SU-DHL-6 (cell line): Measurements from ENCODE around the gene ZNF343.
A peak's percentile ranks its signal among the peaks of the same experiment; 100 is the strongest.
"Not testable (repeated sequence)": the region's sequence is repeated elsewhere in the genome, so short reads cannot be mapped to it uniquely, and the experiment has no call there.

Experiments used
- H2AFZ ChIP-seq: fragments of 200-600 bp; sonication (generic); 2 replicates; pipeline ENCODE4 v1.6.1; 2014; ENCODE audit warnings: low read depth, mild to moderate bottlenecking, moderate library complexity, mixed read lengths, antibody characterized with exemption, low read length; ENCODE audit not compliant: severe bottlenecking
- H3F3A ChIP-seq: fragments of 200-600 bp; shearing (Covaris generic); 2 replicates; pipeline ENCODE4 v1.6.0; 2016; ENCODE audit warnings: antibody characterized with exemption, mild to moderate bottlenecking; ENCODE audit not compliant: insufficient read depth
- H3K27ac ChIP-seq: fragments of 200-600 bp; sonication (generic); 2 replicates; pipeline ENCODE4 v1.5.1; 2016; ENCODE audit warnings: low read depth, mild to moderate bottlenecking, low read length, moderate library complexity, mixed read lengths
- H3K27me3 ChIP-seq: fragments of 200-600 bp; sonication (generic), shearing (Covaris generic); 2 replicates; pipeline ENCODE4 v1.6.0; 2014; ENCODE audit warnings: mild to moderate bottlenecking, low read length
- H3K36me3 ChIP-seq: fragments of 200-600 bp; sonication (generic); 2 replicates; pipeline ENCODE4 v1.6.1; 2014; ENCODE audit warnings: mild to moderate bottlenecking, low read length, mixed read lengths
- H3K4me2 ChIP-seq: fragments of 300-600, 200-600 bp; shearing (Covaris generic), sonication (generic); 2 replicates; pipeline ENCODE4 v1.6.0; 2014; ENCODE audit warnings: low read length, low read depth, mild to moderate bottlenecking; ENCODE audit not compliant: poor library complexity, severe bottlenecking
- H3K4me3 ChIP-seq: fragments of 200-600 bp; sonication (generic); 2 replicates; pipeline ENCODE4 v1.5.1; 2014; ENCODE audit warnings: antibody characterized with exemption, low read length, mild to moderate bottlenecking, mixed read lengths; ENCODE audit not compliant: insufficient read depth, poor library complexity, severe bottlenecking
- H3K79me2 ChIP-seq: fragments of 200-600 bp; sonication (generic); 2 replicates; pipeline ENCODE4 v1.6.1; 2014; ENCODE audit warnings: mild to moderate bottlenecking, low read length, moderate library complexity; ENCODE audit not compliant: insufficient read depth
- H3K9ac ChIP-seq: fragments of 200-600 bp; sonication (generic); 2 replicates; pipeline ENCODE4 v1.7.0; 2014; ENCODE audit warnings: mild to moderate bottlenecking, low read length
- H3K9me2 ChIP-seq: fragments of 200-600 bp; sonication (generic); replicated peaks from 2 replicates; pipeline ENCODE4 v1.6.1; 2014; ENCODE audit warnings: low read length; ENCODE audit not compliant: insufficient read depth
- H3K9me3 ChIP-seq: fragments of 200-600 bp; sonication (generic); 2 replicates; pipeline ENCODE4 v1.6.1; 2014; ENCODE audit warnings: low read length, mixed read lengths; ENCODE audit not compliant: insufficient read depth
- H4K20me1 ChIP-seq: fragments of 200-600 bp; sonication (generic); 2 replicates; pipeline ENCODE4 v1.6.1; 2014; ENCODE audit warnings: low read depth, mild to moderate bottlenecking, antibody characterized with exemption, low read length, moderate library complexity, mixed read lengths
- EZH2phosphoT487 ChIP-seq: fragments of 200-600 bp; sonication (generic), shearing (Covaris generic); conservative IDR thresholded peaks from 2 replicates; pipeline ENCODE4 v1.6.1; 2018; ENCODE audit warnings: mild to moderate bottlenecking, antibody characterized with exemption, low read length, moderate library complexity, mixed read lengths
- TF ChIP-seq, protein P1 (sequence below): fragments of 200-600 bp; sonication (generic); IDR thresholded peaks from one replicate; pipeline ENCODE4 v1.5.1; 2017; ENCODE audit warnings: antibody characterized with exemption, mild to moderate bottlenecking, low read length, moderate library complexity; ENCODE audit not compliant: insufficient read depth, poor library complexity, severe bottlenecking

Gene ZNF343

DNA sequence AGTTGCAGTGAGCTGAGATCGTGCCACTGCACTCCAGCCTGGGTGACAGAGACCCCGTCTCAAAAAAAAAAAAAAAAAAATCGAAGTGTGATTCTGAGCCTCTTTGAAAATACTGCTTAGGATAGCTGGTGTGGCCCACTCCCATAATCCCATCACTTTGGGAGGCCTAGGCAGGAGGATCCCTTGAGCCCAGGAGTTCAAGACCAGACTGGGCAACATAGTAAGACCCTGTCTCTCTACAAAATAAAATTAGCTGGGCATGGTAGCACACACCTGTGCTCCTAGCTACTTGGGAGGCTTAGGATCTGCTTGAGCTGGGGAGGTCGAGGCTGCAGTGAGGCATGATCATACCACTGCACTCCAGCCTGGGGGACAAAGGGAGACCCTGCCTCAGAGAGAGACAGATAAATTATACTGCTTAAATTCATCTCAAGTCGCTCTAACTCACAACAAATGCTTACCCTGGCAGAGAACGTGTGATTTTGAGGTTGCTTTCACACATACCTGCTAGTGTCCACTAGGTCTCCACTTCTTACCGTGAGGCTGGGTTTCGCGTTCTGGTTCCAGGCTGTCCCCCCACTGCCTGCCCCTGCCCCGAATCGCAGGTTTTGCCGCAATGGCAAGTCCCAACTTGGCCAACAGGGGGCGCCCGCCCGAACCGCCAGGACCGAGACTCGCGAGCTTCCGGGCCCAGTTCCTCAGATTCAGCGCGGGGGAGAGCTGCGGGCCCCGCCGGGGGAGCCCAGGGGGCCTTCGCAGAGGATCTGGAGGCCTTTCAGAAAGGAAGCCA, 15.4 kb upstream of the ZNF343 start:
- Histone ChIP-seq H3K4me2 (peak overlapping the region; percentile 77), H2AFZ (peak overlapping the region; percentile 98), H3K36me3 (no peaks in the 10 kb centered on the region), H3K9ac (peak overlapping the region; percentile 62), H3K27me3 (no peaks in the 10 kb centered on the region), H4K20me1 (no peaks in the 10 kb centered on the region), H3K4me3 (peak overlapping the region; percentile 50), H3K27ac (no peak overlapping the region), H3K9me3 (no peaks in the 10 kb centered on the region), H3K79me2 (no peaks in the 10 kb centered on the region), H3K9me2 (no peaks in the 10 kb centered on the region), H3F3A (no peaks in the 10 kb centered on the region)
- TF ChIP-seq, protein P1, sequence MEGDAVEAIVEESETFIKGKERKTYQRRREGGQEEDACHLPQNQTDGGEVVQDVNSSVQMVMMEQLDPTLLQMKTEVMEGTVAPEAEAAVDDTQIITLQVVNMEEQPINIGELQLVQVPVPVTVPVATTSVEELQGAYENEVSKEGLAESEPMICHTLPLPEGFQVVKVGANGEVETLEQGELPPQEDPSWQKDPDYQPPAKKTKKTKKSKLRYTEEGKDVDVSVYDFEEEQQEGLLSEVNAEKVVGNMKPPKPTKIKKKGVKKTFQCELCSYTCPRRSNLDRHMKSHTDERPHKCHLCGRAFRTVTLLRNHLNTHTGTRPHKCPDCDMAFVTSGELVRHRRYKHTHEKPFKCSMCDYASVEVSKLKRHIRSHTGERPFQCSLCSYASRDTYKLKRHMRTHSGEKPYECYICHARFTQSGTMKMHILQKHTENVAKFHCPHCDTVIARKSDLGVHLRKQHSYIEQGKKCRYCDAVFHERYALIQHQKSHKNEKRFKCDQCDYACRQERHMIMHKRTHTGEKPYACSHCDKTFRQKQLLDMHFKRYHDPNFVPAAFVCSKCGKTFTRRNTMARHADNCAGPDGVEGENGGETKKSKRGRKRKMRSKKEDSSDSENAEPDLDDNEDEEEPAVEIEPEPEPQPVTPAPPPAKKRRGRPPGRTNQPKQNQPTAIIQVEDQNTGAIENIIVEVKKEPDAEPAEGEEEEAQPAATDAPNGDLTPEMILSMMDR, result peak; percentile 97
- TF ChIP-seq EZH2phosphoT487, result no peak

- H3K9me2 ChIP-seq, H3K9me3 ChIP-seq, H3K4me2 ChIP-seq, H3F3A ChIP-seq, H3K9ac ChIP-seq, H3K4me3 ChIP-seq, H3K27me3 ChIP-seq, H2AFZ ChIP-seq, H3K79me2 ChIP-seq, H3K36me3 ChIP-seq, H3K27ac ChIP-seq, H4K20me1 ChIP-seq: not testable (repeated sequence)
Observed at GRCh38 chr20:2522826-2523429, 14.2 kb upstream of the ZNF343 start.

GRCh38 chr20:2521369-2522305, 12.9 kb upstream of the ZNF343 start:
- H3K79me2 ChIP-seq, result no peaks in the 10 kb centered on the region
- TF ChIP-seq EZH2phosphoT487, result no peak
- TF ChIP-seq, protein P1, result peak; percentile 89
- H3K4me2 ChIP-seq, result no peak overlapping the region
- no peaks in the 10 kb centered on the region for H3K9me3 ChIP-seq
- H3K4me3 ChIP-seq, result no peak overlapping the region
- H3F3A ChIP-seq, result no peaks in the 10 kb centered on the region
- no peak overlapping the region for H2AFZ ChIP-seq
- no peak overlapping the region for H3K9ac ChIP-seq
- no peaks in the 10 kb centered on the region for H3K9me2 ChIP-seq
- no peaks in the 10 kb centered on the region for H3K36me3 ChIP-seq
- no peaks in the 10 kb centered on the region for H4K20me1 ChIP-seq
- no peaks in the 10 kb centered on the region for H3K27me3 ChIP-seq
- H3K27ac ChIP-seq, result no peak overlapping the region
